Suprapubic skin (tissue), 4 donors: ENCODE results near the gene GALP.

Experiments used
- EP300 ChIP-seq: sonication (generic); formaldehyde crosslinking; IDR thresholded peaks from one replicate; pipeline ENCODE4 v1.6.1; 2017; ENCODE audit warnings: antibody characterized with exemption
- POLR2A ChIP-seq, 2 donors: fragments of 450-650 bp; IDR thresholded peaks; one replicate each; pipeline ENCODE4 v1.6.1; 2017; ENCODE audit warnings: antibody characterized with exemption in 2 of 2, mild to moderate bottlenecking in 2 of 2, moderate library complexity in 2 of 2
- POLR2AphosphoS5 ChIP-seq, 3 donors: sonication (generic); formaldehyde crosslinking; IDR thresholded peaks; one replicate each; pipeline ENCODE4 v1.6.1; 2017; ENCODE audit warnings: antibody characterized with exemption in 3 of 3
- TF ChIP-seq, protein P1 (sequence below), 2 donors: fragments of 200-600 bp in 1 of 2; fragments of 450-650 bp in 1 of 2; sonication (generic) in 1 of 2; IDR thresholded peaks; one replicate each; pipeline ENCODE4 v1.5.1; 2016 to 2019; ENCODE audit warnings: antibody characterized with exemption in 2 of 2, mild to moderate bottlenecking in 1 of 2, moderate library complexity in 1 of 2

DNA sequence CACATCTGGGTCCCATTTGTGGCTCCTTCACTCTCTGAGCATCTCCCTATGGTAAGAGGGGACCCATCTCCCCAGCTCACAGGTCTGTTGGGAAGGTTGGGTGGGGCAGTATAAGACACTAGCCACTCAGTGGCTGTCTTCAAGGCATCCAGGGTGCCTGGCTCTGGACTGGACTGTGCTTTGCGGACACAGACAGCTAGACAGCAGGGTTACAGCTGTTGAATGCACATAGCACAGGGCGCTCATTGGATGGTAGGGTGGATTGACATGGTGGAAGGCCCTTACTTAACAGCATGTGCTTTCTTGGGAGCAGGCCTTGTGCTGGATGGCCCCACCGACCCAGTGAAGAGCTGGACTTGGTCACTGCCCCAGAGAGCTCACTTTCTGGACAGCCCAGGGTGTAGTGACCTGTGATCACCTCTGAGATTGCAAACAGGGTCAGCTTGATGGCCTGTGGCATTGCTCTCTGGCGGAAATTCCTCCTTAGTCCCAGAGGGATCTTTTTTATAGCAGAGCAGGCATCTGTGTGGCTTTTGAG, 32.8 kb upstream of the GALP start:
- TF ChIP-seq, protein P1, sequence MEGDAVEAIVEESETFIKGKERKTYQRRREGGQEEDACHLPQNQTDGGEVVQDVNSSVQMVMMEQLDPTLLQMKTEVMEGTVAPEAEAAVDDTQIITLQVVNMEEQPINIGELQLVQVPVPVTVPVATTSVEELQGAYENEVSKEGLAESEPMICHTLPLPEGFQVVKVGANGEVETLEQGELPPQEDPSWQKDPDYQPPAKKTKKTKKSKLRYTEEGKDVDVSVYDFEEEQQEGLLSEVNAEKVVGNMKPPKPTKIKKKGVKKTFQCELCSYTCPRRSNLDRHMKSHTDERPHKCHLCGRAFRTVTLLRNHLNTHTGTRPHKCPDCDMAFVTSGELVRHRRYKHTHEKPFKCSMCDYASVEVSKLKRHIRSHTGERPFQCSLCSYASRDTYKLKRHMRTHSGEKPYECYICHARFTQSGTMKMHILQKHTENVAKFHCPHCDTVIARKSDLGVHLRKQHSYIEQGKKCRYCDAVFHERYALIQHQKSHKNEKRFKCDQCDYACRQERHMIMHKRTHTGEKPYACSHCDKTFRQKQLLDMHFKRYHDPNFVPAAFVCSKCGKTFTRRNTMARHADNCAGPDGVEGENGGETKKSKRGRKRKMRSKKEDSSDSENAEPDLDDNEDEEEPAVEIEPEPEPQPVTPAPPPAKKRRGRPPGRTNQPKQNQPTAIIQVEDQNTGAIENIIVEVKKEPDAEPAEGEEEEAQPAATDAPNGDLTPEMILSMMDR (IDR thresholded peaks at IDR 0.05) = no peak
- TF ChIP-seq EP300 = no peak
- no peak for TF ChIP-seq POLR2A (IDR thresholded peaks at IDR 0.05)
- TF ChIP-seq POLR2AphosphoS5 (IDR thresholded peaks at IDR 0.05) = no peak
